DND-41 (cell line): ENCODE data around the gene C19orf47.

ENCODE experiments used
- ATAC-seq: fragments of 200-7000 bp; cut with Tn5 transposase; 3 replicates; pipeline ENCODE4 v1.9.1; 2021; ENCODE audit warnings: low read depth; ENCODE audit not compliant: insufficient read depth
- DNase-seq: peaks from one replicate; pipeline ENCODE4 v3.0.0-alpha.2; 2020
- H2AFZ ChIP-seq: 2 replicates; pipeline ENCODE4 v1.6.0; 2012; ENCODE audit warnings: low read depth, low read length
- H3K27ac ChIP-seq: 2 replicates; pipeline ENCODE4 v1.5.1; 2012; ENCODE audit warnings: low read length, inconsistent platforms
- H3K27me3 ChIP-seq: fragments of 200-600 bp; sonication (generic); 2 replicates; pipeline ENCODE4 v1.6.0; 2012; ENCODE audit warnings: low read length, mild to moderate bottlenecking, inconsistent platforms; ENCODE audit not compliant: insufficient read depth, poor library complexity
- H3K36me3 ChIP-seq: 2 replicates; pipeline ENCODE4 v1.5.1; 2012; ENCODE audit warnings: low read length, inconsistent platforms; ENCODE audit not compliant: insufficient read depth
- H3K4me1 ChIP-seq: 2 replicates; pipeline ENCODE4 v1.5.1; 2012; ENCODE audit warnings: mild to moderate bottlenecking, low read length; ENCODE audit not compliant: insufficient read depth
- H3K4me2 ChIP-seq: 2 replicates; pipeline ENCODE4 v1.6.0; 2012; ENCODE audit warnings: mild to moderate bottlenecking, moderate library complexity, low read length, inconsistent platforms; ENCODE audit not compliant: insufficient read depth
- H3K4me3 ChIP-seq, 2 experiments: fragments of 200-600 bp in 1 of 2; shearing (Covaris generic) in 1 of 2; 2 replicates each; pipeline ENCODE4 v1.5.1; 2012 to 2016; ENCODE audit warnings: inconsistent platforms in 2 of 2, low read length in 2 of 2, mild to moderate bottlenecking in 2 of 2, low read depth in 1 of 2, moderate library complexity in 1 of 2
- H3K79me2 ChIP-seq: 2 replicates; pipeline ENCODE4 v1.6.0; 2012; ENCODE audit warnings: low read length, inconsistent platforms; ENCODE audit not compliant: insufficient read depth
- H3K9ac ChIP-seq: 2 replicates; pipeline ENCODE4 v1.6.0; 2012; ENCODE audit warnings: low read depth, mild to moderate bottlenecking, inconsistent platforms, low read length, moderate library complexity
- H3K9me3 ChIP-seq: 2 replicates; pipeline ENCODE4 v1.5.1; 2012; ENCODE audit warnings: low read length, moderate library complexity, mild to moderate bottlenecking, inconsistent platforms; ENCODE audit not compliant: insufficient read depth, severe bottlenecking
- H4K20me1 ChIP-seq: 2 replicates; pipeline ENCODE4 v1.6.0; 2012; ENCODE audit warnings: low read length; ENCODE audit not compliant: insufficient read depth
- CTCF ChIP-seq: IDR thresholded peaks from 2 replicates; pipeline ENCODE4 v1.5.1; 2012; ENCODE audit warnings: borderline replicate concordance, low read length, moderate library complexity, mild to moderate bottlenecking; ENCODE audit not compliant: poor library complexity, severe bottlenecking; ENCODE audit errors: extremely low read depth
- EZH2 ChIP-seq: IDR thresholded peaks from 3 replicates; pipeline ENCODE4 v1.6.1; 2012; ENCODE audit warnings: borderline replicate concordance, low read depth, mild to moderate bottlenecking, moderate library complexity, low read length, inconsistent platforms; ENCODE audit not compliant: severe bottlenecking

C19orf47 gene

GRCh38 chr19:40304306-40304705 is 43.9 kb downstream of the C19orf47 start:
- ATAC-seq = no peak
- Histone ChIP-seq H3K79me2 (no peaks in the 10 kb centered on the region), H3K4me3 (no peak overlapping the region), H3K27me3 (no peaks in the 10 kb centered on the region), H3K27ac (no peak overlapping the region), H3K9ac (no peak overlapping the region), H3K4me1 (no peaks in the 10 kb centered on the region), H4K20me1 (no peaks in the 10 kb centered on the region), H3K9me3 (no peaks in the 10 kb centered on the region), H2AFZ (no peak overlapping the region), H3K36me3 (no peaks in the 10 kb centered on the region; the same call in 1 of the 2 replicates), H3K4me2 (no peak overlapping the region)
- no peak for DNase-seq
- no peak for TF ChIP-seq CTCF
- TF ChIP-seq EZH2 = no peak

- DNase-seq (no peak), ATAC-seq (no peak)
- H3K36me3 ChIP-seq = no peaks in the 10 kb centered on the region; the same call in 1 of the 2 replicates
- H2AFZ ChIP-seq = no peak overlapping the region
- no peak overlapping the region for H3K9ac ChIP-seq
- H3K79me2 ChIP-seq = no peaks in the 10 kb centered on the region
- H3K4me1 ChIP-seq = no peaks in the 10 kb centered on the region
- H3K27ac ChIP-seq = no peak overlapping the region
- TF ChIP-seq CTCF (no peak), EZH2 (no peak)
- no peak overlapping the region for H3K4me3 ChIP-seq
- H4K20me1 ChIP-seq = no peaks in the 10 kb centered on the region
- H3K4me2 ChIP-seq = no peak overlapping the region
- no peaks in the 10 kb centered on the region for H3K27me3 ChIP-seq
- H3K9me3 ChIP-seq = no peaks in the 10 kb centered on the region
Observed at GRCh38 chr19:40303765-40304164, 44.4 kb downstream of the C19orf47 start.

GRCh38 chr19:40302224-40303011 is 45.8 kb downstream of the C19orf47 start:
- no peaks in the 10 kb centered on the region for H3K4me1 ChIP-seq
- no peak for TF ChIP-seq CTCF
- no peak for TF ChIP-seq EZH2

More at GRCh38 chr19:40302224-40303011, 45.8 kb downstream of the C19orf47 start:
- Histone ChIP-seq H3K36me3 (no peaks in the 10 kb centered on the region; the same call in 1 of the 2 replicates), H3K9me3 (no peaks in the 10 kb centered on the region), H2AFZ (no peak overlapping the region), H3K79me2 (no peaks in the 10 kb centered on the region), H4K20me1 (no peaks in the 10 kb centered on the region), H3K27me3 (no peaks in the 10 kb centered on the region), H3K4me3 (no peak overlapping the region), H3K27ac (no peak overlapping the region), H3K4me2 (no peak overlapping the region), H3K9ac (no peak overlapping the region)
- no peak for DNase-seq
- ATAC-seq = no peak
